22Rv1 (cell line): ENCODE measurements around the gene PGAM2.

Experiments used
- H3K27ac ChIP-seq: fragments of 450-650 bp; 2 replicates; pipeline ENCODE4 v1.5.1; 2017
- ZFX ChIP-seq: fragments of 450-650 bp; IDR thresholded peaks from 2 replicates; pipeline ENCODE4 v1.6.1; 2017; ENCODE audit warnings: antibody characterized with exemption, borderline replicate concordance
- TF ChIP-seq, protein P1 (sequence below): fragments of 450-650 bp; IDR thresholded peaks from 2 replicates; pipeline ENCODE4 v1.5.1; 2017; ENCODE audit warnings: mild to moderate bottlenecking

PGAM2 gene

DNA sequence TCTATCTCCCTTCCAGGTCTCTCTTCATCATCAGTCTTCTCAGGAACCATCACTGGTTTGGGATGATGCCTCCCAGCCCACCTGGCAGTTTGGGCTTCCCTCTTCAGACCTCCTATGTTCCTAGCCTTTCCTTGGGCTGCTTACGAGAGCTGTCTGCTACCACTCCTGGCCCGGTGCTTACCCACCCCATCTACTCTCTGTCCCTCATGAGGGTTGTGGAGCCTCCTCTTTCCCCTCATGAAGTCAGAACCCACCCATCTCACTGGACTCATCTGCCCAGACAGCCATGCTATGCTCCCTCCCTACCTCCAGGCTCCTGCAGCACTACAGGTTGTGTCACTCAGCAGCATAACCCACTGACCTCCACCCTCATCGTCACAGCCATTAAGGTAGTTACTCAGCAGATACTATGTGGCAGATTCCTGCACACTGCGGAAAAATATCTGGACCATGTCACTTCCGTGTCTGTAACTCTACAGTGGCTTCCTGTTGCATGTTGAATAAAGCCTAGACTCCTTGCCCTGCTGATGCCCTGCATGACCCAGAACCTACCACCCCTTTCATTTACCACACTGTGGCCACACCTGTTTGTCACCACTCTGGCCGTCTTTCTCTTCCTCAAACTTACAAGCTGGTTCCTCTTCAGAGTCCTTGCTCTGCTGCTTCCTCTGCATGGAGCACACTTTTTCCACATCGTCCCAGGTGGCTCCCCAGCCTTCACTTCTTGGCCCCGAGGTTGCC lies 18.9 kb downstream of the PGAM2 start:
- no peak overlapping the region for H3K27ac ChIP-seq

DNA sequence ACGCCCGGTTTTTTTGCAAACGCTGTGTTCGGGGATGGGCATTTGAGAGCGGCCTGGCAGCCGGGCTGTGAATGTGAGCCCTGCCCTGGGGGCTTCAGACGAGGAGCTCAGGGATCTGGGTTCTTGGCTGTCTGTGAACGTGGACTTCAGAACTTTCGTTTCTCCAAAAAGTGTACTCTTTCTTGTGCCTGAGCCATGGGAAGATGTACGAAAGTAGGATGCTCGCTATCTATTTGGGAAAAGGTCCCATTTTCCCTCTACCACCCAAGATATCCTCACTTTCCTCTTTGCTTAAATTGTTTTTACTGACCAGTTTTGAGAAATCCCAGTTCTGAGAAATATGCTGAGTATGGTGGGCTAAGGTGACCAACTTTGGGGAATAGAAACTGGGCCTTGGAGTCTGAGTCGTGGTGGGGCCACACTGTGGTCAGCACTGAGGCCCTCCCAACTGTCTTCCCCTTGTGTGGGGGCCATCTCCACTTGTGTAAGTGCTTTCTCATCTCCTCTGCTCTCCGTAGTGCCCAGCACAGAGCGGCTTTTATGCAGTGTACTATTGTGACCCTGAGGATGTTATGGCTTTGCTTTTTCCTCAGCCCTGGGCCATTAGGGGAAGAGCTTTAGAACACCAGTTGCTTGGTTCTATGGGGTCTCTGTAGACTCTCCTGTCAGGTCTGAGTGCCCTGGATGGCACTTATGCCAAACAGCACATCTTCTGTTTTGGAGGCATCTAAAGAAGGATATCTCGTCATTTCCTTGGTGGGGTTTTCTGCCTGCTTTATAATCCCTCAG lies 19.9 kb downstream of the PGAM2 start:
- TF ChIP-seq, protein P1, sequence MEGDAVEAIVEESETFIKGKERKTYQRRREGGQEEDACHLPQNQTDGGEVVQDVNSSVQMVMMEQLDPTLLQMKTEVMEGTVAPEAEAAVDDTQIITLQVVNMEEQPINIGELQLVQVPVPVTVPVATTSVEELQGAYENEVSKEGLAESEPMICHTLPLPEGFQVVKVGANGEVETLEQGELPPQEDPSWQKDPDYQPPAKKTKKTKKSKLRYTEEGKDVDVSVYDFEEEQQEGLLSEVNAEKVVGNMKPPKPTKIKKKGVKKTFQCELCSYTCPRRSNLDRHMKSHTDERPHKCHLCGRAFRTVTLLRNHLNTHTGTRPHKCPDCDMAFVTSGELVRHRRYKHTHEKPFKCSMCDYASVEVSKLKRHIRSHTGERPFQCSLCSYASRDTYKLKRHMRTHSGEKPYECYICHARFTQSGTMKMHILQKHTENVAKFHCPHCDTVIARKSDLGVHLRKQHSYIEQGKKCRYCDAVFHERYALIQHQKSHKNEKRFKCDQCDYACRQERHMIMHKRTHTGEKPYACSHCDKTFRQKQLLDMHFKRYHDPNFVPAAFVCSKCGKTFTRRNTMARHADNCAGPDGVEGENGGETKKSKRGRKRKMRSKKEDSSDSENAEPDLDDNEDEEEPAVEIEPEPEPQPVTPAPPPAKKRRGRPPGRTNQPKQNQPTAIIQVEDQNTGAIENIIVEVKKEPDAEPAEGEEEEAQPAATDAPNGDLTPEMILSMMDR = no peak
- TF ChIP-seq ZFX = no peak
- peak overlapping the region; percentile 91 for H3K27ac ChIP-seq

More for the DNA sequence above, 18.9 kb downstream of the PGAM2 start:
- TF ChIP-seq ZFX = no peak
- TF ChIP-seq, protein P1 = no peak

DNA sequence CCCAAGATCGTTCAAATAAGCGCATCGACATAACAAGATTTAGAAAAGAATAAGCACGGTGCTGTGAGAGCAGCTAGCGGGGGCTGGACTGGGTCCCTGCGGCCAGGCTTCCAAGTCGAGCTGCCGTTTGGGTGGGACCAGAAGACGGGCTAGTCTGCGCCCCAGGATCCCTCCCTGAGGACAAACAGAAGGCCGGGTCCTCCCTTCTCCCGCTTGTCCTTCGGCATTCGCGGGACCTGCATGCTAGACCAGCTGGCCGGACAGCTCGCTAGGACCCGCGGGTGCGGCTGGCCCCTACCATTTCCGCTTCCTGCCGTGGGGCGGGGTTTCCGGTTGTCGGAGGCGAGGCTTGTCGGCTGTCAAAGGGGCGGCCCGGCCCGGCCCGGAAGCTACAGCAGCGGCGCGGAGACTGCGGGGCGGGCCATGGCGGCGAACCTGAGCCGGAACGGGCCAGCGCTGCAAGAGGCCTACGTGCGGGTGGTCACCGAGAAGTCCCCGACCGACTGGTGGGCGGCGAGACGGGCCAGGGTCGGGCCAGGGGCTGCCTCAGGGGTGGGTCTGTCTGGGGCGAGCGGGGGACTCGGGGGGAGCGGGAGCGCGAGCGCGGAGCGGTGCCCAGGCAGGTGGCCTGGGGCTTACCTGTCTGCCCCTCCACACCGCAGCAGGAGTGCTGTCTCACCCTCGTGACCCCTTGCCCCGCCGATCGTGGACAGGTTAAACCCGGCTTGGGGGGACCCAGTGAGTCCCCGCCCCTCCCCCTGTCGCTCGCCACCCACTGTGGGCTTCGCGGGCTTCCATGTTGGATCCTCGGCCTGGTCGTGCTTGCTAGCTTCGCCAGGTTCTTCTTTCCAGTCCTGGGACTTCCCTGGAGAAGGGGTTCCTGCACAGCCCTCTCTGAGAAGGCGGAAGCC lies 20.8 kb downstream of the PGAM2 start, which contains the start of gene DBNL:
Gene DBNL, plus strand, starts transcription at position 388 of the 911 bp plus-strand sequence. Its CDS starts 36 bp downstream, at position 424.
- H3K27ac ChIP-seq = peak within 1 kb of the TSS; percentile 91
- no peak for TF ChIP-seq ZFX
- TF ChIP-seq, protein P1 = no peak

DNA sequence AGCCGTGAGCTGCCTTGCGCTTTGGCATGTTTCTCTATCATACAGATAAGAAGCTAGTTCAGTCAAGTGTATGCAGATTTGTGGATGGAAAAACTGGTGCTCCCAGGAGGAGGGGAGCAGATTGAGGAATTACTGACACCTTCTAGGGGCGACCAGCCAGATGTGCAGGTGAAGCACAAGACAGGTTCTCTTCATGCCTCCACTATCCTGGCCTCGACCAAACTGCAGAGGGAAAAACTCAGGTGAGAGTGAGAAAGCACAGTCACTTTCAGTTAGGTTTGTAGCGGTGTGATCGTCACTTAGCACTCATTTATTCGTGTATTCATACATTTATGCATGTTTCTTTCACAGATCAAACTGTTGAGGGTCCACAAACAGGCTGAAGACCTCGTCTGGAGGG lies 21.5 kb downstream of the PGAM2 start:
- TF ChIP-seq ZFX = no peak
- TF ChIP-seq, protein P1 = no peak
- peak overlapping the region; percentile 91 for H3K27ac ChIP-seq

DNA sequence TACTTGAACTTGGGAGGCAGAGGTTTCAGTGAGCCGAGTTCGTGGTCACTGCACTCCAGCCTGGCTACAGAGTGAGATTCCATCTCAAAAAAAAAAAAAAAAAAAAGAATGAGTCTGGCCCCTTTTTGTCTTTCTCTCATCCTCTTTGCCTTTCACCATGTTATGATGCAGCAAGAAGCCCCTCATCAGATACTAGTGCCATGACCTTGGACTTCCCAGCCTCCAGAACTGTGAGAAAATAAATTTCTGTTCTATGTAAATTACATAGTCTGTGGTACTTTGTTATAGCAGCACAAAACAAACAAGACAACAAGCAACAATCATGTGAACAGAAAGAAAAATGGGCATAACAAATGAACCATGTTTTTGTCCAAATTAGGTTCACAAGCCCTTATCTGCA lies 23.1 kb downstream of the PGAM2 start:
- TF ChIP-seq, protein P1 = no peak
- TF ChIP-seq ZFX = no peak
- H3K27ac ChIP-seq = peak overlapping the region; percentile 38; the same call in 1 of the 2 replicates

DNA sequence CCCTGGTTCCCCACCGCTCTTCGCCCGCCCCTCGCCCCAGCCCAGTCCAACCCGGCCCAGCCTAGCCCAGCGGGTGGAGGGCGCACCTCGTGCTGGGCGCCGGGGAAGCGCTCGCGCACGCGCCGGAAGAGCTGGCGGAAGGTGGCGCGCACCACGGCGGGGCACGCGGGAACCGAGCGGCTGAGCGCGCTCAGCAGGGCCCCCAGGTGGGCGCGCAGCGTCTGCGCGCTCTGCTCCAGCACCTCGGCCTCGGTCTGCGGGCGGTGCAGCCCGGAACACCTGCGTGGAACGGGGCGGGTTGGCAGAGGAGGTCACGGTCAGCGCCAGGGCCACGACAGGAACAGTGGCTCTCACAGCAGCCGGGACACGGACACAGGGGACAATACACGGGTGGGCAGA lies 24.9 kb downstream of the PGAM2 start:
- peak overlapping the region; percentile 60 for H3K27ac ChIP-seq
- TF ChIP-seq, protein P1 = peak; percentile 58

DNA sequence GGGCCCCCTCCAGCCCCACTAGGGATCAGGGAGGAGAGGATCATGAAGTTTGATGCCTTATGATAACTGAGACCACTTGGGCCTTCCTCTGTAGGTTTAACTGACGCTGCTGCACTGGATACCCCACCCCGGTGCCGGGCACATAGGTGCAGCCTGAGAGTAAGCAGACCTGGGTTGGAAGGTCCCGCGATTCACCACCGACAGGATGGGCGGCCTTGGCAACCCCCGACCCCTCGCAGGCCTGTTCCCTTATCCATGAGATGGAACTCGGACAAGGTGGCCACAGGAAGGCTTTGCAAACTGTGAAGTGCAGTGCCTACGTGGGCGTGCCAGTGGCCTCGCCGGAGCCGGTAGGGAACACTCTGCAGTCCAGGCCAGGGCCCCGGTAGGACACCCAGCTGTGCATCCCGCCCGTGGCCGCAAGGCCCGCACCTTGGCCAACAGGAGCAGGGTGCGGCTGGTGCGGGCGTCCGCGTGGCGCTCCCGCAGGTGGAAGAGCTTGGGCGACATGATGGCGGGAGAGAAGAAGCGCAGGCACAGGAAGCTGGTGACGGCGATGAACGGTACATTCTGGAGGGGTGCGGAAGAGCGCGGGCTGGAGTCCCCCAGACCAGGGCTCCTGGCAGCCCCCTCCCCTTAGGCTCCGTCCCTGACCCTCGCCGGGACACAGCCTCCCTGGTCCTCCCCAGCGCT lies 25.4 kb downstream of the PGAM2 start:
- peak overlapping the region; percentile 60 for H3K27ac ChIP-seq

DNA sequence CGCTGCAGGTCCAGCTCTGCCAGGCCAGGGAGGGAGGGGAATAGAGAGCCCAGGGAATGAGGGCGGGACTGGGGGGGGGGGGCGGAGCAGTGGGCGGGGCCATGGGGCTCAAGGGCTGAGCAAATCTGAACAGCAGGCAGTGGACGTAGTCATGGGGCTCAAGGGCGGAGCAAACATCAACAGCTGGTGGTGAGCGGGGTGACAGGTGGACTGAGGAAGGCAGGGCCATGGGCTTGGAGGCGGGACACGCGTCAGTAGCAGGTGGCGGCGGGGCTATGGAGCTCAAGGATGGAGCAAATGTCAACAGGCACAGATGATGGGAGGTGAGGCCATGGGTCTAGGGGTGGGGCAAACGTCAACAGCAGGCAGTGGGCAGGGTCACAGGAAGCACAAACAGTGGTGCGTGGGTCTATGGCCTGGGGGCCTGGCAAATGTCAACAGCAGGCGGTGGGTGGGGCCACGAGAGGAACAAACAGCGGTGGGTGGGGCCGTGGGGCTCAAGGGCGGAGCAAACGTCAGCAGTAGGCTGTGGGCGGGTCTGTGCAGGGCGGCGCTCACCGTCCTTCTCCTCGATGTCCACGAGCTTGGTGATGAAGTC lies 26.3 kb downstream of the PGAM2 start:
- H3K27ac ChIP-seq = peak overlapping the region; percentile 44; the same call in 1 of the 2 replicates

DNA sequence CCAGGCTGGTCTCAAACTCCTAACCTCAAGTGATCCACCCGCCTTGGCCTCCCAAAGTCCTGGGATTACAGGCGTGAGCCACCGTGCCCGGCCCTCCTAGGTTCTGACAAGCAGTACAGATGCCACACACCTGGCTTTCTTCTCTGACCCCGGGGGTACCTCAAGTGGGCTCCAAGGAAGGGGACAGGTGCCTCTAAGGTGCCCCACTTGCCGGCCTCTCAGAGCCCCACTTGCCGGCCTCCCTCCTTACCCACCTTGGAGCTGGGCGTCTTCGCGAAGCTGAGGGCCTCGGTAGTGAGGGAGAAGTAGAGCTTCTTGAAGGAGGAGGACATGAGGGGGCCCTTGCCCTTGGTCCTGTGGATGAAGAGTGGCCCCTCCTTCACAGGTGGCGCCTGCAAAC lies 26.8 kb downstream of the PGAM2 start:
- H3K27ac ChIP-seq = peak overlapping the region; percentile 44

DNA sequence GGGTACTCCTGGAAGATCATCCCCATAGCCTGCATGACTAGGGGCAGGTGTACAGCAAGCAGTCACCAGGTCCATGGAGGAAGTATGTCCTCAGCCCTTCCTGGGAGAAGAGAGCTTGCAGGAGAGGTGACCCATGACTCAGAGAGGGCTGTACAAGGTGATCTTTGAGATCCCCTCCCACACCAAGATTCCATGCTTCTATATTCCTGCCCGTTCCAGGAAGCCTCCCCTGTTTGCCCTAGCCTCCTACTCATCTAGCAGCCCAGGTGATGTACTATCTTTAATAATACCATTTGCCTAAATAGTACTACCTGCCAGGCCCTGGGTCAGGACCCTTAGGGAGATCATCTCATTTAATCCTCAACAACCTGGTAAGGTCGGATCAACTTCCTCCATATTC lies 27.4 kb downstream of the PGAM2 start:
- H3K27ac ChIP-seq = peak overlapping the region; percentile 44; the same call in 1 of the 2 replicates
